GM19025 (cell line): Measurements from ENCODE around the gene CNOT11.
A peak's percentile ranks its signal among the peaks of the same experiment; 100 is the strongest.
"Not testable (repeated sequence)": the region's sequence is repeated elsewhere in the genome, so short reads cannot be mapped to it uniquely, and the experiment has no call there.

Source experiments
- ATAC-seq: cut with Tn5 transposase; IDR thresholded peaks from one replicate; pipeline ENCODE4 v1.9.1; 2021; ENCODE audit warnings: mild to moderate bottlenecking, low read depth, moderate library complexity; ENCODE audit not compliant: unreplicated experiment

The CNOT11 gene

GRCh38 chr2:101244373-101244772 is 8.3 kb upstream of the CNOT11 start:
- ATAC-seq, result not testable (repeated sequence)

DNA sequence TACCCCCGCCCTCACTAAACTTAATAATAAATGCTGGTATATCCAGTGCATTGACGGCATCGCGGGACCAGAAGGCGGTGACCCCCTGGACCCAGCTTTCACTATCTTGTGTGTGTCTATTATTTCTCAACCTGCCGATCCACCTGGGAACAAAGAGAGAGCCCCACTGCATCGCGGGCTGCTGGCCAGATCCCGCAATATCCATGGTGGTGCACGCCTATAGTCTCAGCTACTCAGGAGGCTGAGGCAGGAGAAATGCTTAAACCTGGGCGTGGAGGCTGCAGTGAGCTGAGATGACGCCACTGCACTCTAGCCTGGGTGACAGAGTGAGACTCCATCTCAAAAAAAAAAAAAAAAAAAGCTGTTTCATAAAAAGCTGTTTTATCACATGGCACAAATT is 7.8 kb upstream of the CNOT11 start:
- not testable (repeated sequence) for ATAC-seq

DNA sequence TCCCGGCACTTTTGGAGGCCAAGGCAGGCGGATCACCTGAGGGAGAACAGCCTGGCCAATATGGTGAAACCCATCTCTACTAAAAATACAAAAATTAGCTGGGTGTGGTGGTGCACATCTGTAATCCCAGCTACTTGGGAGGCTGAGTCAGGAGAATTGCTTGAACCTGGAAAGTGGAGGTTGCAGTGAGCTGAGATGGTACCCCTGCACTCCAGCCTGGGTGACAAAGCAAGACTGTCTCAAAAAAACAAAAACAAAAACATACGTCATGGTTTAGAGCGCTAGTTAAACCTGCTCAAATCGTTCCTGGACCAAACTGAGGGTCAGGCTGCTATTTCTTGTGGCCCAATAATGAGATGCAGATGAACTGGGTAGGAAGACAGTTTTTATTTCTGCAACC is 7.2 kb upstream of the CNOT11 start:
- not testable (repeated sequence) for ATAC-seq

- ATAC-seq, result not testable (repeated sequence)
Measured at GRCh38 chr2:101248756-101249155, 3.9 kb upstream of the CNOT11 start.

DNA sequence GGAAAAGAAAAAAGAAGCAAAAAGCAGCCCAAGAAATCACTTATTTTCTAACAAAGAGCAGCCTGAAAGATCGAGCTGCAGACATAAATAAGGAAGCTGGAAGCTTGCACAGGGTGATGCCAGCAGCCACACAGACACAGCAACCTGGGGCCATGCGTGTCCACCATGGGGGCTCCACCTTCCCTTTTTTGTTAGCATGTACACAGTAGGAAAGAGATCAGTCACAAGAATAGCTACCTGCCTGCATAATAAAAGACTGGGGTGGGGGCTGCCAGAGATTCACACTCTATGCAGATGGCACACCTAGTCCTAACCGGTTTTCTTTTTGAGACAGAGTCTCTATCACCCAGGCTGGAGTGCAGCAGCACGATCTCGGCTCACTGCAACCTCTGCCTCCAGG is 2.9 kb upstream of the CNOT11 start:
- ATAC-seq, result no peak

DNA sequence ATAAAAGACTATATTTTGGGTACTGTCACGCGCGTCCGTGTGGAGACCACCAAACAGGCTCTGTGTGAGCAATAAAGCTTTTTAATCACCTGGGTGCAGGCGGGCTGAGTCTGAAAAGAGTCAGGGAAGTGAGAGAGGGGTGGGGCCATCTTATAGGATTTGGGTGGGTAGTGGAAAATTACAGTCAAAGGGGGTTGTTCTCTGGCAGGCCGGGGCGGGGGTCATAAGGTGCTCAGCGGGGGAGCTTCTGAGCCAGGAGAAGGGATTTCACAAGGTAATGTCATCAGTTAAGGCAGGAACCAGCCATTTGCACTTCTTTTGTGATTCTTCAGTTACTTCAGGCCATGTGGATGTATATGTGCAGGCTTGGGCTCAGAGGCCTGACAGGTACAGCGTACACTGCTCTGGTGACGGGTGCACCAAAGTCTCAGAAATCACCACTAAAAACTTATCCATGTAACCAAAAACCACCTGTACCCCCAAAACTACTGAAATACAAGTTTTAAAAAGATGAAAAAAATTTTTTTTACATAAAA is 1.4 kb upstream of the CNOT11 start:
- ATAC-seq, result not testable (repeated sequence)

GRCh38 chr2:101251844-101252407 is 760 bp upstream of the CNOT11 start:
- ATAC-seq, result peak; percentile 42

DNA sequence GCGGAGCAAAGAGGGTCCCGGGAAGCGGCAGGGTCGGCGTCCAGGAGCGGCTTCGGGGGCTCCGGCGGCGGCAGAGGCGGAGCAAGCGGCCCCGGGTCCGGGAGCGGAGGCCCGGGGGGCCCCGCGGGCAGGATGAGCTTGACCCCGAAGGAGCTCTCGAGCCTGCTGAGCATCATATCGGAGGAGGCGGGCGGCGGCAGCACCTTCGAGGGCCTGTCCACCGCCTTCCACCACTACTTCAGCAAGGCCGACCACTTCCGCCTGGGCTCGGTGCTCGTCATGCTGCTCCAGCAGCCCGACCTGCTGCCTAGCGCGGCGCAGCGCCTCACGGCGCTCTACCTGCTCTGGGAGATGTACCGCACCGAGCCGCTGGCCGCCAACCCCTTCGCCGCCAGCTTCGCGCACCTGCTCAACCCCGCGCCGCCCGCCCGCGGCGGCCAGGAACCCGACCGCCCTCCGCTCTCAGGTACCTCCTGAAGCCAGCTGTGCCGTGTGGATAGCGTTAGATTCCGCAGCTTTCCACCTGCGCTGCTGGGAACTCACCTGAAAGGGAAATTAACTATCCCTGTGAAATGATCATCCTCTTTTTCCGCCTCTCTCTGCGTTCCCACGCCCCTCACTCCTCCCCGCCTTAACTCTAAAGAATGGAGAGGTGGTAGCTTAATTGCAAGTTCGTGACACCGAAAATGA is 472 bp downstream of the CNOT11 start:
- ATAC-seq, result peak; percentile 44

DNA sequence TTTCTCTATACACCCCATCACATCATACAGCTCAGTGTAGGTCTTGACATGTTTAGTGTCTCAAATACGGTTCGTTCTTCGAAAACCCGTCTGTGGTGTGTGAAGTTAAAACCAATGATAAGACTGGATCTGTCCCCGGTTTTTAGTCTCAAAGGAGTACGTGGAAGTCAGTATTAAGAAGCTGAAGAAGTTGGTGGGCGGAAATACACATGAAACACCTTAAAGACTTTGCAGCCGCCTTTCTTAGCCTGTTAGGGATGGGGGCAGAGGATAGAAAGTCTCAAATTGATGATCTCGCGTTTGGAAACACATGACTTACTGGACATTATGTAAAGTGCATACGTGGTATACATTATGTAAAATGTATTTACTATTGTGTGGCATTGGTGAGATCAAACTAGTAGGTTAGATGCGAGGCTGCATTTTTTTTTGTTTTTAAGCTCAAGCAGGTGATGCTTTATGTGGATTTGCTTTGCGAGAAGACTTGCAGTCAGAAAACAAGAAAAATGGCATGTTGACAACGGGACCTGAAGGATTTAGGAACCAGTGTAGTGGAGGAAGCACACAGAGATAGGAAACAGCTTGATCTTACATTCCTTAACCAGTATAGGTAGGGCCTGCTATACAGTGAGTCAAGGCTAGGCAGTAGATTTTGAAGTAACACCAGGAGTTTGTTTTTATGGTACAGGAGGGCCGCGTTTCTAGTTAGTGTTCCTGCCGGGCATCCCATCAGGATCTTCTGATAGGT is 1.2 kb downstream of the CNOT11 start:
- no peak for ATAC-seq

- no peak for ATAC-seq
Measured at GRCh38 chr2:101255501-101255900, 2.8 kb downstream of the CNOT11 start.

DNA sequence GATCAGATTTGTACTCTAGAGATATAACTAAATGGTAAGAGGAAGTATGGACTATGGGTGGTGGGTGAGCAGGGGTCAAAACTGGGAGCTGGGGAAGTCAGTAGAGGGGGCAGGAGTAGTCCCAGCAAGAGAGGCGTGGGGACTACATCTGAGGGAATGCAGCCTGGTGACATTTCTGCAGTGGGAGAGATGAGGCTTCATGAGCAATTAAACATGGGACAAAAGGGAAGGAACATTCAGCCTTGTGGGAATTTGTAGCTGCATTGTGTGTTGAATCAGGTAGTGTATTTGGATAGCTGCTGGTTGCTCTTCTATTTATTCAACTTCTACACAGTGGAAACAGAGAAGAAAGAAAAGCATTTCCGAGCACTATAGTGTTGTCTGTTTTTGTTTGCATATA is 3.6 kb downstream of the CNOT11 start:
- no peak for ATAC-seq

- ATAC-seq, result no peak
Measured at GRCh38 chr2:101258804-101259203, 6.1 kb downstream of the CNOT11 start.

- no peak for ATAC-seq
Measured at GRCh38 chr2:101262142-101262541, 9.5 kb downstream of the CNOT11 start.

- ATAC-seq, result no peak
Measured at GRCh38 chr2:101263377-101263800, 10.7 kb downstream of the CNOT11 start.

- no peak for ATAC-seq
Measured at GRCh38 chr2:101264360-101264939, 11.8 kb downstream of the CNOT11 start.

DNA sequence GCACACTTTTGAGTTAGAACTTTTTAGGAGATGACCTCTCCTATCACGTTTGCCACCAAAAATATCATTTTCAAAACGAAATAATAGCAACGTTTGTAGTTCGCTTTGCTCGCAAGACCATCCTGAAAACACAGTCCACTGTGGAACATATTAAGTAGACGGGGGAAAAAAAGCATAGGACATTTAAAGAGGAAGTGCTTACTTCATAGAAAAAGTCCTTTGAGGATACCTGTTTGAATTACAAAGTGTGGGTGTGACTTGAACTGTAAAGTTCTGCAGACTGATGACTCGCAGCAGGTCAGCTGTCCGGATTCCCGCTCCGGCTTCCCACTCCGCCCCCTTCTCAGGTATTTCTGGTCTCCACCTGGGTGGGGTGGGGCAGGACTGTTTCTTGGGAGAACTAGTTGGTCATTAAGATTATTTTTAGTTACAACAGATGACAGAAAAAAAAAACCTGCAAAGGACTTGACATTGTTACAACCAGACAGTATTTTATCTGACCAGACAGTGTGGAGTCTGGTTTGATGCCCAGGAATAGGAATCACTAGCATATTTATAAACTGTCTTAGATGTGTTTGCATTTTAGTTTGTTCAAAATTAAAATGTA is 13.3 kb downstream of the CNOT11 start:
- no peak for ATAC-seq

- peak; percentile 57 for ATAC-seq
Measured at GRCh38 chr2:101267671-101268656, 15.3 kb downstream of the CNOT11 start.

DNA sequence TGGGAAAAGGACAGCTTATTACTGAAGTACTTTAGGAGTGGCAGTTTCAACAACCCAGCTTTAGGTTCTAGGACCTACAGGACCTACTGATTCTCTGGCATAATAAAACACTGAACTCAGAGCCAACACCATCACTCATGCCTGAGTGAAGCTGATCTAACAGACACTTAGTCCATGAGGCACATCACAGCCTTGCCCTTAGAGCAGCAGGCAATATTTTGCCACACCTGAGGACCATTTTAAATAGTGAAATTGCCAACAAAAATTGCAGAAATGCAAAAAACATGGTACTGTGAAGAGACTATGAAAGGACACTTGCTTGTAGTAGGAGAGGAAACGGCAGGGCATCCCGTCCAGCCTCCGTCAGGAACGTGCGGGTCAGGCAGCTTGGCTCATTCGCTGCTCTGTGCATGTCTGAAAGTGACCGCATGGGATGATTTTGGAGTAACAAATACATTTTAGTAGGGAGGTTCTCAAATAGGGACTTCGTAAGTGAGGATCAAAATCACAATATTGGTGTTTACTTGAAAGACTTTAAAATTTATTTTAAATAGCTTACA is 18.1 kb downstream of the CNOT11 start:
- ATAC-seq, result no peak
